Upper lobe of right lung (tissue), 1 donor: ENCODE measurements around the gene CMIP. TPM values are rescaled to one million over a fixed set of nuclear protein-coding genes. Genes with fewer than 3 reads are reported as not detected.
A peak's percentile ranks its signal among the peaks of the same experiment; 100 is the strongest.

Experiments
- ATAC-seq: fragments of 200-7000 bp; cut with Tn5 transposase; one replicate; pipeline ENCODE4 v1.9.1; 2020; ENCODE audit warnings: mild to moderate bottlenecking, moderate library complexity
- DNase-seq: peaks from one replicate; pipeline ENCODE4 v3.0.0-alpha.2; 2020
- H3K27ac ChIP-seq: fragments of 200-600 bp; one replicate; pipeline ENCODE4 v1.8.0; 2022
- H3K27me3 ChIP-seq: fragments of 200-600 bp; one replicate; pipeline ENCODE4 v1.8.0; 2022; ENCODE audit warnings: mild to moderate bottlenecking
- H3K36me3 ChIP-seq: fragments of 200-600 bp; one replicate; pipeline ENCODE4 v1.8.0; 2022
- H3K4me1 ChIP-seq: fragments of 200-600 bp; one replicate; pipeline ENCODE4 v1.8.0; 2022
- H3K4me3 ChIP-seq: fragments of 200-600 bp; one replicate; pipeline ENCODE4 v1.8.0; 2022; ENCODE audit warnings: mild to moderate bottlenecking
- H3K9me3 ChIP-seq: fragments of 200-600 bp; one replicate; pipeline ENCODE4 v1.8.0; 2022
- intact Hi-C: fragments of 100-400 bp; cut with DNase I; formaldehyde crosslinking; loops from one replicate; pipeline ENCODE4 v1.11.0; 2022
- total RNA-seq: library from RNA; stranded (reverse); fragmentation: NEBNext Ultra II Directional; extraction: Animal tissue kit (Norgen Biotek cat#: 25700); gene quantifications from one replicate; pipeline ENCODE4 v1.2.1, GENCODE V29; 2021
- TF ChIP-seq, protein P1 (sequence below): fragments of 200-600 bp; IDR thresholded peaks from one replicate; pipeline ENCODE4 v1.8.0; 2022; ENCODE audit warnings: antibody characterized with exemption
- donor health status: DM: no; HTN: yes; CAD: no; lungs with severe emphysema.

CMIP gene
- total RNA-seq, 1 donor from 2014 or later = 73.8 TPM

DNA sequence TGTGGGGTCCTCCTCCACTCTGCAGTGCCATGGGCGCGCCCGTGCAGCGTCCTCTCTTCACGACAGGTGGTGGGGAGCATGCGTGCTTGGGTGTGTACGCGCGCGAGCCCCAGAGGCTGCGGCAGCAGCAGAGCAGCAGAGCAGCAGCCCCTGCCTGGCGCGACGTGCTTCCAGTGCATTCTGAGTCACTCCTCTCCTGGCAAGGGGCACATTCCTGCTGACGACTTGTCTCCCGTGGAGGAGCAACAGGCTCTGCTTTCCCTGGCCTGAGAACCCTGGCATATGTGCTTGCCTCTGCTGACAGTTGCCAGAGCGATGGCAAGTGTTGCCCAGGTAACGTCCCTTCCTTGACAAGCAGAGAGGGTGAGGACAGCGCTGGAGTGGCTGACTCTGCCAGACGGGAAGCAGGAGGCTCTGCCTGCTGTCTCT is 200.7 kb downstream of the CMIP start:
- intact Hi-C loops = no loop called here
- DNase-seq = no peak
- Histone ChIP-seq H3K9me3 (no peaks in the 10 kb centered on the region), H3K4me1 (peaks cover 11% of the 10 kb centered on the region), H3K27me3 (no peaks in the 10 kb centered on the region), H3K27ac (no peak overlapping the region), H3K4me3 (no peak overlapping the region), H3K36me3 (no peaks in the 10 kb centered on the region)
- peak; percentile 72 for ATAC-seq
- TF ChIP-seq, protein P1, sequence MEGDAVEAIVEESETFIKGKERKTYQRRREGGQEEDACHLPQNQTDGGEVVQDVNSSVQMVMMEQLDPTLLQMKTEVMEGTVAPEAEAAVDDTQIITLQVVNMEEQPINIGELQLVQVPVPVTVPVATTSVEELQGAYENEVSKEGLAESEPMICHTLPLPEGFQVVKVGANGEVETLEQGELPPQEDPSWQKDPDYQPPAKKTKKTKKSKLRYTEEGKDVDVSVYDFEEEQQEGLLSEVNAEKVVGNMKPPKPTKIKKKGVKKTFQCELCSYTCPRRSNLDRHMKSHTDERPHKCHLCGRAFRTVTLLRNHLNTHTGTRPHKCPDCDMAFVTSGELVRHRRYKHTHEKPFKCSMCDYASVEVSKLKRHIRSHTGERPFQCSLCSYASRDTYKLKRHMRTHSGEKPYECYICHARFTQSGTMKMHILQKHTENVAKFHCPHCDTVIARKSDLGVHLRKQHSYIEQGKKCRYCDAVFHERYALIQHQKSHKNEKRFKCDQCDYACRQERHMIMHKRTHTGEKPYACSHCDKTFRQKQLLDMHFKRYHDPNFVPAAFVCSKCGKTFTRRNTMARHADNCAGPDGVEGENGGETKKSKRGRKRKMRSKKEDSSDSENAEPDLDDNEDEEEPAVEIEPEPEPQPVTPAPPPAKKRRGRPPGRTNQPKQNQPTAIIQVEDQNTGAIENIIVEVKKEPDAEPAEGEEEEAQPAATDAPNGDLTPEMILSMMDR = no peak

DNA sequence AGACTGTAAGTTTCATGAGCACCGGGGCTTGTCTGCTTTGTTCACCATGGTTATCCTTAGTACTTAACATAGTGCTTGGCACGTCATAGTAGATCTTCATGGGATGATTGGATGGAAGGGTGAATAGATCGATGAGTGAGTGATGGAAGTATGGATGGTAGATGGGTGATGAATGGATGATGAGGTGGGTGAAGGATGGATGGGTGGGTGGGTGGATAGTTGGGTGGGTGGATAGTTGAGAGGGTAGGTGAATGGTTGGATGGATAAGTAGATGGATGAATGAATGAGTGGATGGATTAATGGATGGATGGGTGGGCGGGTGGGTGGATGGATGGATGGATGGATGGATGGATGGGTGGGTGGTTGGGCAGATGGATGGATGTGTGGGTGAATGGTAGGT is 201.3 kb downstream of the CMIP start:
- Histone ChIP-seq H3K4me1 (peaks cover 16% of the 10 kb centered on the region), H3K9me3 (no peaks in the 10 kb centered on the region), H3K27me3 (no peaks in the 10 kb centered on the region), H3K27ac (no peak overlapping the region), H3K36me3 (no peaks in the 10 kb centered on the region), H3K4me3 (no peak overlapping the region)
- ATAC-seq (no peak), DNase-seq (no peak)
- intact Hi-C loops = no loop called here
- TF ChIP-seq, protein P1 = no peak

DNA sequence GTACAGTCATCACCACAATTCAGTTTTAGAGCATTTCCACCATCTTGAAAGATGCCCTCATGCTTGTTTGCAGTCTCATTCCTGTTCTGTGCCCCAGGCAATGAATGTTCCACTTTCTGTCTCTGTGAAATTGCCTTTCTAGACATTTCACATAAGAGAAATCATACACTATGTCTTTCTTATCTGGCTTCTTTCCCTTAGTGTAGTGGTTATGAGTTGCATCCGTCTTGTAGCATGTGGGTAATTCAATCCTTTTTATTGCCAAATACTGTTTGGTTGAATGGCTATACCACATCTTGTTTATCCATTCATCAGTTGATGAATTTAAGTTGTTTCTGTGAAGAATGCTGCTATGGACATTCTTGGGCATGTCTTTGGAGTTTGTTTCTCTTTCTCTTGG is 202.0 kb downstream of the CMIP start:
- Histone ChIP-seq H3K36me3 (no peaks in the 10 kb centered on the region), H3K4me3 (no peak overlapping the region), H3K4me1 (peaks cover 17% of the 10 kb centered on the region), H3K27ac (no peak overlapping the region), H3K27me3 (no peaks in the 10 kb centered on the region), H3K9me3 (no peaks in the 10 kb centered on the region)
- intact Hi-C loops = no loop called here
- DNase-seq (no peak), ATAC-seq (no peak)
- TF ChIP-seq, protein P1 = no peak

DNA sequence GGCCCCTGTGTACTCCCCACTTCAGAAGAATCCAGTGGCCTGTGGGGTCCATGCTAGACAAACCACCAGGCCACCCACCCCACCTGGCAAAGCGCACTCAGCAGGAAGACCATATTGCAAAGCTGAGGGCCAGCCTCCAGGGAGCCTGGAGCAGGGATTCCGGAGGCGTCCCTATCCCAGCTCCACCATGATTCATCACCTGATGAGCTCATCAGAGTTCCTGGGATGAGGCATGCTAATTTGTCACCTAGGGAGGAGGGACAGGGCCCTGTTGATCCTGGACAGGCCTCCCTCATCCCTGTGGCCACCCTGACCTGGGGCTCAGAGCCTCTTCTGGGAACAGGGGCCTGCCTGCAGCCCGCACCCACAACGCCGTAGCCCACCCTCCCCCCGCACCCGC is 202.9 kb downstream of the CMIP start:
- intact Hi-C loops = no loop called here
- ATAC-seq = no peak
- Histone ChIP-seq H3K4me1 (peaks cover 17% of the 10 kb centered on the region), H3K27me3 (no peaks in the 10 kb centered on the region), H3K4me3 (no peak overlapping the region), H3K36me3 (peaks cover under 1% of the 10 kb centered on the region), H3K9me3 (no peaks in the 10 kb centered on the region), H3K27ac (no peak overlapping the region)
- TF ChIP-seq, protein P1 = no peak
- no peak for DNase-seq

DNA sequence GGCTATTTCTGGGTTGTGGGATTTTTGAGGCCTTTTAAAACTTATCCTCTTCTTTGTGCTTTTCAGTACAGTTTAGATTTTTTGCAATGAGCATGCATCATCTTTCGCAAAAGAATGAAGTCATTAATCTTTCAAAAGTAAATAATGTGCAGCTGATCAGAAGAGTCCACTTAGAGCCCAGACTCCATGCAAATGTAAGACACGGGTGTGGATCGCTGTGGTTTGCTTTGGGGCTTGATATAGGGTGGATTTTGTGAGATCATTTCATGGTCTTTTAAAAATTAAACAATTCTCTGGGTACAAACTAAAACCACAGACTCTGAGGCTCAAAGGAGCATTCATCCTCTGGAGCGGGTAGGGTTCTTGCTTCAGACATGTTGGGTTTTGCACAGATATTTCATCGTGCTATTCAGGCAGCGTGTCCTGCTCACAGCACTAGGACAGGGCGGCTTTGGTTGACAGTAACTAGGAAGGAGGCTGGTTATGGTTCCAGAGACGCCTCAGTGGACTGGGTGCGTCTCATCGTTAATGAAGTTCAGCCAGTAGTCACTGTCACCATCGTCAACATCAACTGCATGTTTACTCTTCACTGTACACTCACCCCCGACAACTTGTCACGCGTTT is 205.1 kb downstream of the CMIP start:
- DNase-seq (no peak), ATAC-seq (no peak)
- Histone ChIP-seq H3K36me3 (peaks cover 15% of the 10 kb centered on the region), H3K27me3 (no peaks in the 10 kb centered on the region), H3K9me3 (no peaks in the 10 kb centered on the region), H3K4me1 (peaks cover 17% of the 10 kb centered on the region), H3K4me3 (no peak overlapping the region), H3K27ac (no peak overlapping the region)
- TF ChIP-seq, protein P1 = no peak
- intact Hi-C loops = no loop called here

DNA sequence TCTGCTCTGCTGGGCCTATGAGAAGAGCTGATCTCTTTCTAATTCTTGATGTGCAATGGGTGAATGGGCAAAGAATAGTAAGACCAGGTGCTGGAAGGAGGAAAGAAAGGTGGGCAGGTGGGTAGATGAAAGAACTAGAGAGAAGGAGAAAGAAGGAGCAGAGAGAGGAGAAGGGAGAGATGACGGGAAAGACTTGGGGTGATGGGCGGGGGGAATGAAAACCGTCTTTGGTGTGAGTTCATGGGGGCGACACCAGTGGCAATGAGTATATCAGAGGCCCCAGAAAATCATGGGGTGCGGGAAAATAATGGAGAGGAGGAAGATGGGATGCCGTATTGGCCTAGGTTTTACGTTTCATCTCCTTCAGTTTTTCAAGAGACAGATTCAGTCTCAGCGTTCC is 205.7 kb downstream of the CMIP start:
- H3K27ac ChIP-seq = no peak overlapping the region
- intact Hi-C loops = no loop called here

More for the DNA sequence above, 205.7 kb downstream of the CMIP start:
- TF ChIP-seq, protein P1 = no peak
- DNase-seq = no peak
- no peaks in the 10 kb centered on the region for H3K27me3 ChIP-seq
- peaks cover 14% of the 10 kb centered on the region for H3K4me1 ChIP-seq
- H3K4me3 ChIP-seq = no peak overlapping the region
- no peaks in the 10 kb centered on the region for H3K9me3 ChIP-seq
- ATAC-seq = no peak
- H3K36me3 ChIP-seq = peaks cover 15% of the 10 kb centered on the region
